Measurements from ENCODE around the gene RNF166.

Gene RNF166

DNA sequence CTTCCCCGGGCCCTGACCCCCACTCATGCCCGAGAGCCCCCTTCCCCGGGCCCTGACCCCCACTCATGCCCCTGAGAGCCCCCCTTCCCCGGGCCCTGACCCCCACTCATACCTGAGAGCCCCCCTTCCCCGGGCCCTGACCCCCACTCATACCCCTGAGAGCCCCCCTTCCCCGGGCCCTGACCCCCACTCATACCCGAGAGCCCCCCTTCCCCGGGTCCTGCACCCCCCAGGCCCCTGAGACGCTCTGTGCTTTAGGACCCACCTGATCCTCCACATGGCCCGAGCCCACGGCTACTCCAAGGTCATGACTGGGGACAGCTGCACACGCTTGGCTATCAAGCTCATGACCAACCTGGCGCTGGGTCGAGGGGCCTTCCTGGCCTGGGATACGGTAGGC lies 6.8 kb upstream of the RNF166 start:
- Mint-ChIP-seq H3K4me1 (ENCODE audit: low read depth) (no peaks in the 10 kb centered on the region), H3K36me3 (ENCODE audit: low read depth) (peaks cover 15% of the 10 kb centered on the region), H3K9me3 (no peaks in the 10 kb centered on the region), H3K27me3 (ENCODE audit: low read depth) (no peaks in the 10 kb centered on the region), H3K4me3 (no peak overlapping the region), H3K27ac (no peak overlapping the region)
- no peak for DNase-seq (ENCODE audit: low spot score)

GRCh38 chr16:88712362-88712979 lies 6.3 kb upstream of the RNF166 start:
- Mint-ChIP-seq H3K27ac (no peak overlapping the region), H3K9me3 (no peaks in the 10 kb centered on the region), H3K4me1 (ENCODE audit: low read depth) (peaks cover 2% of the 10 kb centered on the region), H3K36me3 (ENCODE audit: low read depth) (peaks cover 11% of the 10 kb centered on the region), H3K27me3 (ENCODE audit: low read depth) (no peaks in the 10 kb centered on the region), H3K4me3 (no peak overlapping the region)
- DNase-seq (ENCODE audit: low spot score), result no peak

DNA sequence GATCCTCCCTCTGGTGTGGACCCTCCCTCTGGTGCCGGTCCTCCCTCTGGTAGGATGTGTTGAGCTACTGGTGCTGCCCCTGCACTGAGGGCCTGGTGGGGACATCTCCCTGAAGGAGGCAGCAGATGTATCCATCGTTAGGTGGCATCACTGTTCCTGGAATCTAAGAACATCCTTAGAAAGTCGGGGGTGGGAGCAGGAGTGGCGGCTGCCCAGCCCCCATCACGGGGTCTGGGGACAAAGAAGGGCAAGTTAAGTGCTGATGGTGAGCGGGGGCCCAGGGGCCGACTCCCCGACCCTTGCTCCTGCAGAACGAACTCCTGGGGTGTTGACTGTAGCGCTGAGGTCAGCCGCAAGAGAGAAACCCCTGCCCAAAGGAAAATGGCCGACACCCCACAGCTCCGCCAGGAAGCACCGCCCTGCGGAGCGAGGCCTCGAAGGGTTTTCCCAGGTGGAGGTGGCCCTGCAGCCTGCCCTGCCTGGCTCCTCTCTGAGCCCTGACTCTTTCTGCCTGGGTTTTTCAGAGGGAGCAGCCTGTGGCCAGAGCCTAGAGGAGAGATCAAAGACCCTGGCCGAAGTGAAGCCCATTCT lies 5.6 kb upstream of the RNF166 start:
- no peak overlapping the region for H3K27ac Mint-ChIP-seq
- H3K4me3 Mint-ChIP-seq, result no peak overlapping the region
- no peak for DNase-seq (ENCODE audit: low spot score)
- no peaks in the 10 kb centered on the region for H3K9me3 Mint-ChIP-seq
- H3K4me1 Mint-ChIP-seq (ENCODE audit: low read depth), result peaks cover 8% of the 10 kb centered on the region
- no peaks in the 10 kb centered on the region for H3K27me3 Mint-ChIP-seq (ENCODE audit: low read depth)
- H3K36me3 Mint-ChIP-seq (ENCODE audit: low read depth), result peaks cover 6% of the 10 kb centered on the region

- Mint-ChIP-seq H3K27me3 (ENCODE audit: low read depth) (no peaks in the 10 kb centered on the region), H3K9me3 (no peaks in the 10 kb centered on the region), H3K4me3 (no peak overlapping the region), H3K27ac (no peak overlapping the region), H3K36me3 (ENCODE audit: low read depth) (peaks cover 2% of the 10 kb centered on the region), H3K4me1 (ENCODE audit: low read depth) (peaks cover 8% of the 10 kb centered on the region)
- DNase-seq (ENCODE audit: low spot score), result no peak
Observed at GRCh38 chr16:88710556-88710955, 4.3 kb upstream of the RNF166 start.

DNA sequence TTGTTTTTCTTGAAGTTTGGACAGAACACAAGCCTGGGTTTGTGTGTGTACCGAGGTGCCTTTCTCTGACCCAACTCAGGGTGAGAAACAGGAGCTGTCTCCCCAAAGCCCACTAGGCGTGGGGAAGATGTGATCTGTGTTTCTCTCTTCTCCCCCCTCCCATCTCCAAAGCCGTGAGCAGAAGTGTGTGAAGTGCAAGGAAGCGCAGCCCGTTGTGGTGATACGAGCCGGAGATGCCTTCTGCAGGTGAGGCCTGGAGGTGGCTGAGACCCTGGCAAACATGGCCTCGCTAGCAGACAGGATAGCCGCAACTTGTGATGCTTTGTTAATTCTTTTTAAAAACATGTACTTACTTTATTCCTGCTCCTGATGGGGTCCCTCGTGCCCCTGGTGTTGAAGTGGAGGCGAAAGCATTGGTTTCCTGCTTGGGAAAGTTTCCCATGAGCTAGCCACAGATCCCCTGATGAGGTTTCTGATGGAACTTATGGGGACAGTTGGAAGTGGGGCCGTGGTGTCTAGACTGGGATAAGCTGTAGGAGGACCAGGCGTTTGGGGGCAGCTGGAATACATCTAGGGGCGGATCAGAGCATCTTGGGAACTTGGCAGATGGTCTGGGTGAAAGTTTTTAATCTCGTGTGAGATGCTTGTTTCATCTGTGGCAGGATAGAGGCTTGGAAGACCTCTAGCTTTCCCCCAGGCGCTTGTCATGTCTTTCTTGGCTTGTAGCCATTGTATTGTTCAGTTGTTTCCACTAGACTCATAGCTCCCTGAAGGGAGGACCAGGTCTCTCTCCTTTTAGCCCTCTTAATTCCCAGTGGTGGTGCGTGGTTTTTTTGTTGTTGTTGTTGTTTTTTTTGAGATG lies 988 bp upstream of the RNF166 start:
- no peak for DNase-seq (ENCODE audit: low spot score)
- Mint-ChIP-seq H3K36me3 (ENCODE audit: low read depth) (peaks cover 21% of the 10 kb centered on the region), H3K9me3 (no peaks in the 10 kb centered on the region), H3K4me3 (peak overlapping the region; percentile 83), H3K27ac (peak overlapping the region; percentile 70), H3K27me3 (ENCODE audit: low read depth) (no peaks in the 10 kb centered on the region), H3K4me1 (ENCODE audit: low read depth) (peaks cover 27% of the 10 kb centered on the region)

DNA sequence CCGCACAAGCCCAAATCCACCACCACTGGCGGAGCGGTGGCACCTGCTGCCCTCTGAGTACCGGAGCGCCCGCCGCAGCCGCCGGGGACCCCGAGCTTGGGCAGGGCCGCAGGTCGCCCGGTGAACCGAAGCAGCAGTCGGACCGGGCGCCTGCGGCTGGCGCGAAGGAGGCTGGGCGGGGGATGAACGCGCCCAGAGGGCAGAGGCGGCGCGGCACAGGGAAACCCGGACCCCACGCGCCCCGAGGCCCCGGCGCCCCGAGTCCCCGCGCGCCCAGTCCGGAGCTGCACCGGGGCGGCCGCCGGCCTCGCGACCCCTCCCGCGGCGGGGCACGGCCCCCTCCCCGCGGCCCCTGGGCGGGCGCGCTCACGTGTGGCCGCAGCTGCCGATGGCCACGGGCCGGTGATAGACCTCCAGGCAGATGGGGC lies 393 bp downstream of the RNF166 start:
- Mint-ChIP-seq H3K27ac (peak overlapping the region; percentile 92), H3K27me3 (ENCODE audit: low read depth) (no peaks in the 10 kb centered on the region), H3K36me3 (ENCODE audit: low read depth) (peaks cover 28% of the 10 kb centered on the region), H3K9me3 (no peaks in the 10 kb centered on the region), H3K4me3 (peak overlapping the region; percentile 85), H3K4me1 (ENCODE audit: low read depth) (peaks cover 33% of the 10 kb centered on the region)
- no peak for DNase-seq (ENCODE audit: low spot score)

- H3K4me1 Mint-ChIP-seq (ENCODE audit: low read depth), result peaks cover 37% of the 10 kb centered on the region
- peak overlapping the region; percentile 85 for H3K4me3 Mint-ChIP-seq
- DNase-seq (ENCODE audit: low spot score), result no peak
- no peaks in the 10 kb centered on the region for H3K27me3 Mint-ChIP-seq (ENCODE audit: low read depth)
- no peaks in the 10 kb centered on the region for H3K9me3 Mint-ChIP-seq
- H3K36me3 Mint-ChIP-seq (ENCODE audit: low read depth), result peaks cover 33% of the 10 kb centered on the region
- peak overlapping the region; percentile 92 for H3K27ac Mint-ChIP-seq
Observed at GRCh38 chr16:88705076-88705684, 1.0 kb downstream of the RNF166 start.

DNA sequence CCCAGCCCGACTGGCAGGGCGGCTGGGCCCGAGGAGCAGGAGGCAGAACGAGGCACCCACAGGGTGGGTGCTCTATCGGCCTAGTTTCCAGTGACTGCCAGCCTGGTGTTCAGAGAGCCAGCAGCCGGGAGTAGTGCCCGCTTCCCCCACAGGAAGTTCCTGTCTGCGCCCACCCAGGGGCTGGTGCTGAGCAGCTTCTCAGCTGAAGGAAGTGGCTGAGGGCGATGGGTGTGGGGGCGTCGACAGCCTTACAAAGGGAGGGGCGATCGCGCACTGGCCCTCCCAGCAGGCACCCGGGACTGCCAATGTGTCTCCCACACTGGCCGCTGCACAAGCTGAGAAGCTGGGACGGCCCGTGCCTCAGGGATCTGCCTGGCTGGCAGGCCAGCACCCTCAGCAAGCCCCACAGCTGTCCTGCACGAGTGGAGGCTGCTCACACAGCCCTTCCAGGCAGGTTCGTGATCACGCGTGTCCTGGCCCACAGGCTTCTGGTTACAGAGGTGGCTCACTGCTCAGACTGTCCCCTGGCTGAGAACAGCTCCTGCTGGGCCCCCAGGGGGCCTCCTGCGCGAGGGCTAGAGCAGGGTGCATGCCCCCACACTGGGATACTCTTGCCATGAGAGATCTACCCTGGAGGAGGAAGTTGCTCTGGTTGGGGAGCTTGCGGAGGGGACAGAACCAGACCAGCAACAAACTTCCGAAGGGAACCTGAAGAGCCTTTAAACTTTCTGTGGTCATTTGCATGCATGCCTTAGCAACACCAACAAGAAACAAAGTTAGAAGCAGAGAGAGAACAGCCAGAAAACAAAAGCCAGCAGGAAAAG lies 2.5 kb downstream of the RNF166 start:
- no peaks in the 10 kb centered on the region for H3K9me3 Mint-ChIP-seq
- H3K4me1 Mint-ChIP-seq (ENCODE audit: low read depth), result peaks cover 43% of the 10 kb centered on the region
- H3K27me3 Mint-ChIP-seq (ENCODE audit: low read depth), result no peaks in the 10 kb centered on the region
- peak overlapping the region; percentile 85 for H3K4me3 Mint-ChIP-seq
- peak overlapping the region; percentile 77 for H3K27ac Mint-ChIP-seq
- DNase-seq (ENCODE audit: low spot score), result peak; percentile 77
- H3K36me3 Mint-ChIP-seq (ENCODE audit: low read depth), result peaks cover 40% of the 10 kb centered on the region

GRCh38 chr16:88702371-88703210 lies 3.6 kb downstream of the RNF166 start:
- Mint-ChIP-seq H3K4me3 (peak overlapping the region; percentile 85), H3K27me3 (ENCODE audit: low read depth) (no peaks in the 10 kb centered on the region), H3K4me1 (ENCODE audit: low read depth) (peaks cover 46% of the 10 kb centered on the region), H3K27ac (peak overlapping the region; percentile 77), H3K36me3 (ENCODE audit: low read depth) (peaks cover 47% of the 10 kb centered on the region), H3K9me3 (no peaks in the 10 kb centered on the region)
- DNase-seq (ENCODE audit: low spot score), result no peak

DNA sequence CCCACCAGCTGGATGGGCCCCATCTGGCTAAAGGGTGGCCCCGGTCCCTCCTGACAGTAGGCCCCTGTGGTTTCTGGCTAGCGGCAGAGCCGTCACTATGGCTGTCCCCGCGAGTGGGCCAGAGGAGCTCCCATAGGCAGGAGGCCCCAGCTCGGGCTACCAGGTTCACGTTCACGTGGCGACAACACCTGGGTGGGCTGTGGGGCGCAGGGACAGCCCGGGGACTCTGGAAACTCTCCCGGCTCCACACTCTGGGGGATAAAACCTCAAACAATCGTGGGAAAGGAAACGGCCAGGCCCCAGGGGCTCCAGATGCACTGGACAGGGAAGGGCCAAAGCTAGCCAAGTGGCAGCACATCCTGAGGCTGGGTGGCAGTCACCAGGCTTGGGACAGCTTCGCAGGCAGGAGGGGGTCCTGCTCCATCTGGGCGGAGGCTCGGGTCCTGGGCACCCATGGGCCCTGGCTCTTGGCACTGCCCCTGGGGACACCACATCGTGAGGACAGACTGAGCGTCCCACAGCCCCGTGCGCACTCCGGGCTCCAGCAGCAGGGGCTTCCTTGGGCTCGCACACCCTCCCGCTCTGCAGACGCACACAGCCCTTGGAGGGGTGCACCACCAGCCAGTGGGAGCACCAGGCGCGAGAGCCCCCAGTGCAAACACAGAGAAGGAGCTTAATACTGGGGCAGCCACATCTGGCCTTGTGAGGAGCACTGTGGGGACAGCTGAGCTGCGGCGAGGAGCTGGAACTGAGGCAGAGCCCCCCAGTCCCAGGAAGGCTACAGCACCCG lies 4.4 kb downstream of the RNF166 start:
- peaks cover 49% of the 10 kb centered on the region for H3K36me3 Mint-ChIP-seq (ENCODE audit: low read depth)

DNA sequence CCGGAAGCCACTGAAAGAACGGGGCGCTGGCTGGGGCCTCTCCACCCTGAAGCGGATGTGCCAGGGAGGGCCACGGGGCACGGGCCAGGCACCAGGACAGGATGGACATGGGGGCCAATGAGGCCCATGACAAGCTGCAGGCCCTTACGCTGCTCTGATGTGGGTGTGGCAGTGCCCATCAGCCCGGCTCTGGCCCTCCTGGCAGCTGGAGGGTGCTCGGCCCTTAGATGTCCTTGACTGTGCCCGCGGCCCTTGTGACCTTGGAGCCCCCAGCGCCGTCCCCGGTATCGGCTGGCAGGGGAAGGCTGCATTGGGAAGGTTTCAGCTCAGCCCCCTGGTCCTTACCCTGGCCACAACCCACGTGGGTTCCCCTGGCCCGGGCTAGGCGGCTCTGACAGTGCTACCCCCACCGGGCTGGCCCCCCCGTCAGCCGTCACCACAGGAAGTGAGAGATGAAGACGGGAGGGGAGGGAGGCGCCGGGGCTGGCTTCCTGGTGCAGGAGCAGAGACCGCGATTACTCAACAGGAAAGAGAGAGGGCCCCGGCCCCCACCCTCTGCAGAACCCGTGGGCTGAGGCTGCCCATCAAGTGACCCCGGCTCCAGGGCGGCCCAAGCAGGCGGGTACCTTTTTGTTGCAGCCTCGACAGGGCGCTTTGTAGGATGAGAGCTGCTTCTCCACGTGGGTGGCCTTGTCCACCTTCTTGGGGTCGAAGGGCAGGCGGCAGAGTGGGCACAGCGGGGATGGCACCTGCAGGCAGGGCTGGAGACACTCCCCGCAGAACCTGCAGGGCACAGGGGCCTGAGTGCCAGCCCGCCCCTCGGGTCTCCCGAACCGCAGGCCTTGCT lies 5.3 kb downstream of the RNF166 start:
- peaks cover 40% of the 10 kb centered on the region for H3K4me1 Mint-ChIP-seq (ENCODE audit: low read depth)
- DNase-seq (ENCODE audit: low spot score), result peak; percentile 95
- H3K36me3 Mint-ChIP-seq (ENCODE audit: low read depth), result peaks cover 49% of the 10 kb centered on the region
- H3K27ac Mint-ChIP-seq, result peak overlapping the region; percentile 77
- no peaks in the 10 kb centered on the region for H3K27me3 Mint-ChIP-seq (ENCODE audit: low read depth)
- H3K9me3 Mint-ChIP-seq, result no peaks in the 10 kb centered on the region
- peak overlapping the region; percentile 85 for H3K4me3 Mint-ChIP-seq

More for the DNA sequence above, 4.4 kb downstream of the RNF166 start:
- no peaks in the 10 kb centered on the region for H3K27me3 Mint-ChIP-seq (ENCODE audit: low read depth)
- peaks cover 40% of the 10 kb centered on the region for H3K4me1 Mint-ChIP-seq (ENCODE audit: low read depth)
- H3K27ac Mint-ChIP-seq, result peak overlapping the region; percentile 77
- peak overlapping the region; percentile 85 for H3K4me3 Mint-ChIP-seq
- DNase-seq (ENCODE audit: low spot score), result no peak
- H3K9me3 Mint-ChIP-seq, result no peaks in the 10 kb centered on the region
